ENCODE data around the gene ANAPC2.

GRCh38 chr9:137191691-137192447 is 3.5 kb upstream of the ANAPC2 start:
- TF ChIP-seq EZH2 (IDR thresholded peaks at IDR 0.05) (no peak), CTCF (IDR thresholded peaks at IDR 0.05) (no peak)
